GM12873 (cell line): ENCODE data around the gene PTPRG.

Experiments
- CTCF ChIP-seq: IDR thresholded peaks from 2 replicates; pipeline ENCODE4 v1.5.1; 2012; ENCODE audit warnings: low read depth, mild to moderate bottlenecking, moderate library complexity, low read length, control low read depth; ENCODE audit not compliant: insufficient read depth; ENCODE audit errors: missing control alignments

Gene PTPRG

GRCh38 chr3:61667814-61668213 lies 106.4 kb downstream of the PTPRG start:
- TF ChIP-seq CTCF, result no peak

GRCh38 chr3:61668317-61668864 lies 107.0 kb downstream of the PTPRG start:
- TF ChIP-seq CTCF, result no peak

GRCh38 chr3:61669203-61669602 lies 107.8 kb downstream of the PTPRG start:
- no peak for TF ChIP-seq CTCF

GRCh38 chr3:61669668-61670299 lies 108.4 kb downstream of the PTPRG start:
- TF ChIP-seq CTCF, result no peak

- no peak for TF ChIP-seq CTCF
Measured at GRCh38 chr3:61673651-61674050, 112.3 kb downstream of the PTPRG start.

- no peak for TF ChIP-seq CTCF
Measured at GRCh38 chr3:61674596-61674995, 113.2 kb downstream of the PTPRG start.

- no peak for TF ChIP-seq CTCF
Measured at GRCh38 chr3:61679026-61679425, 117.7 kb downstream of the PTPRG start.
